SK-N-SH (cell line): Measurements from ENCODE around the gene TEAD1. TPM values are rescaled to one million over a fixed set of nuclear protein-coding genes. Genes with fewer than 3 reads are reported as not detected.

Experiments used
- CTCF ChIA-PET: fragments of 300-600, 350-600 bp; formaldehyde crosslinking; extraction: SDS; loops from one replicate; lab custom pipeline; 2021; lab: Yijun Ruan, JAX
- POLR2A ChIA-PET: fragments of 350-600 bp; sonication (Branson Sonifier 250); formaldehyde crosslinking; extraction: SDS; loops from one replicate; lab custom pipeline; 2020; ENCODE audit warnings: antibody characterized with exemption, inconsistent platforms; lab: Yijun Ruan, JAX
- DNase-seq: peaks from one replicate; pipeline ENCODE4 v3.0.0; 2012
- H2AFZ ChIP-seq: fragments of 200-600 bp; sonication (generic); 2 replicates; pipeline ENCODE4 v1.8.1; 2016; ENCODE audit warnings: antibody characterized with exemption, mild to moderate bottlenecking, low read depth
- H3F3A ChIP-seq: fragments of 200-600 bp; sonication (generic); replicated peaks from 2 replicates; pipeline ENCODE3; 2016; ENCODE audit warnings: antibody characterized with exemption, mild to moderate bottlenecking; ENCODE audit not compliant: insufficient read depth
- H3K27ac ChIP-seq, 2 experiments: fragments of 200-500 bp in 1 of 2; fragments of 200-600 bp in 1 of 2; sonication (Bioruptor generic) in 1 of 2; sonication (generic), shearing (Covaris generic) in 1 of 2; 2 replicates each; pipeline versions ENCODE4 v1.5.1 to v1.6.1; 2014 to 2016; ENCODE audit warnings: low read depth in 2 of 2, inconsistent platforms in 1 of 2, low read length in 1 of 2, mild to moderate bottlenecking in 1 of 2, mixed read lengths in 1 of 2
- H3K27me3 ChIP-seq: fragments of 200-600 bp; sonication (generic), shearing (Covaris generic); 2 replicates; pipeline ENCODE4 v1.6.1; 2016; ENCODE audit warnings: mixed run types; ENCODE audit not compliant: insufficient read depth
- H3K36me3 ChIP-seq, 2 experiments: fragments of 200-500 bp in 1 of 2; fragments of 200-600 bp in 1 of 2; sonication (Bioruptor generic) in 1 of 2; sonication (generic) in 1 of 2; replicated peaks in 1 of 2; 2 replicates each; pipeline versions ENCODE3 to v1.5.1; 2014 to 2016; ENCODE audit warnings: low read length in 1 of 2, mild to moderate bottlenecking in 1 of 2; ENCODE audit not compliant: insufficient read depth in 2 of 2, control insufficient read depth in 1 of 2
- H3K4me1 ChIP-seq, 2 experiments: fragments of 200-500 bp in 1 of 2; fragments of 200-600 bp in 1 of 2; sonication (Bioruptor generic) in 1 of 2; sonication (generic), shearing (Covaris generic) in 1 of 2; 2 replicates each; pipeline versions ENCODE4 v1.5.1 to v1.6.1; 2014 to 2016; ENCODE audit warnings: low read depth in 1 of 2, low read length in 1 of 2, mixed run types in 1 of 2; ENCODE audit not compliant: insufficient read depth in 2 of 2, control insufficient read depth in 1 of 2
- H3K4me2 ChIP-seq: fragments of 200-600 bp; sonication (generic), shearing (Covaris generic); 2 replicates; pipeline ENCODE4 v1.6.1; 2017; ENCODE audit warnings: mixed run types
- H3K4me3 ChIP-seq, 2 experiments: fragments of 200-500 bp in 1 of 2; fragments of 200-600 bp in 1 of 2; sonication (Bioruptor generic) in 1 of 2; sonication (generic), shearing (Covaris generic) in 1 of 2; 2 replicates each; pipeline versions ENCODE4 v1.5.1 to v1.8.1; 2014 to 2016; ENCODE audit warnings: low read depth in 2 of 2, inconsistent platforms in 1 of 2, low read length in 1 of 2, mild to moderate bottlenecking in 1 of 2, mixed read lengths in 1 of 2, moderate library complexity in 1 of 2
- H3K79me2 ChIP-seq: fragments of 200-600 bp; sonication (generic); 2 replicates; pipeline ENCODE4 v1.8.1; 2017; ENCODE audit warnings: mild to moderate bottlenecking; ENCODE audit not compliant: insufficient read depth
- H3K9ac ChIP-seq: fragments of 200-600 bp; sonication (generic); 2 replicates; pipeline ENCODE4 v1.6.1; 2017; ENCODE audit warnings: mixed run types
- H3K9me2 ChIP-seq: fragments of 200-600 bp; sonication (generic); 2 replicates; pipeline ENCODE4 v1.6.1; 2017; ENCODE audit warnings: mixed run types
- H3K9me3 ChIP-seq: fragments of 200-600 bp; sonication (generic); 2 replicates; pipeline ENCODE4 v1.6.1; 2017; ENCODE audit warnings: mixed run types, mild to moderate bottlenecking, moderate library complexity
- H4K20me1 ChIP-seq: fragments of 200-600 bp; sonication (generic); 2 replicates; pipeline ENCODE4 v1.6.1; 2017; ENCODE audit warnings: mild to moderate bottlenecking, mixed run types; ENCODE audit not compliant: insufficient read depth
- EP300 ChIP-seq, 2 experiments: IDR thresholded peaks; 2 replicates each; pipeline versions ENCODE4 v1.4.0 to v1.6.1; 2012; ENCODE audit warnings: borderline replicate concordance in 1 of 2, low read depth in 1 of 2, low read length in 1 of 2
- FOSL2 ChIP-seq: IDR thresholded peaks from 2 replicates; pipeline ENCODE4 v1.4.0; 2012; ENCODE audit warnings: low read depth, mild to moderate bottlenecking, moderate library complexity, borderline replicate concordance
- FOXJ3 ChIP-seq: sonication (generic); formaldehyde crosslinking; IDR thresholded peaks from 2 replicates; pipeline ENCODE4 v1.5.1; 2020; ENCODE audit warnings: mild to moderate bottlenecking, missing genetic modification reagents
- GATA2 ChIP-seq: sonication (generic); formaldehyde crosslinking; IDR thresholded peaks from 2 replicates; pipeline ENCODE4 v1.5.0; 2020; ENCODE audit warnings: mild to moderate bottlenecking, missing genetic modification reagents
- MXI1 ChIP-seq: IDR thresholded peaks from 2 replicates; pipeline ENCODE4 v1.6.1; 2012; ENCODE audit warnings: mild to moderate bottlenecking, low read depth, low read length, improper control_type of control experiment
- NFIC ChIP-seq: IDR thresholded peaks from 2 replicates; pipeline ENCODE4 v1.4.0; 2012; ENCODE audit warnings: borderline replicate concordance
- RCOR1 ChIP-seq: fragments of 150-350 bp; IDR thresholded peaks from 2 replicates; pipeline ENCODE4 v1.6.1; 2017; ENCODE audit warnings: antibody characterized with exemption, low read length
- TCF12 ChIP-seq: IDR thresholded peaks from 2 replicates; pipeline ENCODE4 v1.4.0; 2012
- YY1 ChIP-seq: IDR thresholded peaks from 2 replicates; pipeline ENCODE4 v1.4.0; 2012; ENCODE audit warnings: low read depth, mild to moderate bottlenecking
- WGBS: methylation state at CpG from one replicate; pipeline ENCODE4 v1.1.6; 2017; ENCODE audit warnings: low lambda C conversion rate; 5-methylcytosine and 5-hydroxymethylcytosine counted together
- polyA plus RNA-seq, 3 experiments: library from polyadenylated mRNA; depleted of rRNA; stranded (reverse); fragments of >200 nt; gene quantifications; 2 replicates each; pipeline ENCODE4 v1.2.3, GENCODE V29; 2012
- TF ChIP-seq, protein P1 (sequence below): fragments of 150-350 bp; IDR thresholded peaks from 2 replicates; pipeline ENCODE4 v1.6.1; 2017; ENCODE audit warnings: antibody characterized with exemption, low read length, low read depth, borderline replicate concordance

TEAD1 gene
- polyA plus RNA-seq, 1 of the 3 experiments (the other 2 are of a cell fraction) = 31.2 TPM

DNA sequence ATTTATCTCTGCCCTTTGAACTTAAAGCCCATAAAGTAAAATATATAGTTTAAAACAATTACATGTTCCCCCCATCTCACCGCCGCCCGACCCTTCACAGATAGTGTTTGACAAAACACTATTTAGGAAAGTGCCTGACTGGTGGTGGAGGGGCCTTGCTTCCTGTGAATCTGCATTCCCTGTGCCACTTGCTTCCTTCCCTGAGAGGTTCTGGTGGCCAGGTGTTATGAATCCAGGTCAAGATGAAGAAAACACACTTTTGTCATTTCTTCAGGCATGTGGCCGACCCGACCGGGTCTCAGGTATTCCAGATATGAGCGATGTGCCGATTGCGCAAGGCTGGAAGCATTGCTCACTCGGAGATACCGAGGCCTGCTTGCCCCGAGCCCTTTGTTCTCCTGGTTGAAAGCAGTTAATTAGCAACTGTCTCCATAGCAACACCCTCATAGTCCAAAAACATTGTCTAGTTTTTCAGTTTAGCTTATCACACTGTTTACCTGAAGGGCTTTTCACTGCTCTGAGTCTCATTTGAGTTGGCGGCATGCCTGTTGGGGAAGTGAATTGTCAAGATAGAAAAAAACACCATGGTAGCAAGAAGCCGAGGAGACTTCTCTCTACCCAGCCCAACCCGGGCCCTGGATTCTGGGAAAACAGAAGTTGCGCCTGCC lies 128.3 kb downstream of the TEAD1 start:
- 58% methylated on average over 16 of the region's 16 CpGs for WGBS
- H3K4me1 ChIP-seq = peaks cover 56 to 82% of the 10 kb centered on the region in 2 experiments
- CTCF ChIA-PET = interaction anchor here (0.7 to 1.9 kb wide), 6 partner anchors 11 to 471 kb away, joined by 3 to 6 read pairs (median 4); no protein-coding TSS in a partner anchor
- no peaks in the 10 kb centered on the region for H3K9me3 ChIP-seq
- H3K79me2 ChIP-seq = peaks cover 100% of the 10 kb centered on the region
- peaks cover 75% of the 10 kb centered on the region for H4K20me1 ChIP-seq
- H2AFZ ChIP-seq = no peak overlapping the region
- H3K27me3 ChIP-seq = no peaks in the 10 kb centered on the region
- peak overlapping the region in 1 of 2 experiments; percentile 1; a peak in 1 of 4 replicates for H3K4me3 ChIP-seq
- peaks cover 3 to 11% of the 10 kb centered on the region in 2 experiments for H3K36me3 ChIP-seq
- peak overlapping the region; percentile 1; the same call in 1 of the 2 replicates for H3K9ac ChIP-seq
- H3K27ac ChIP-seq = peak overlapping the region; percentile 78 to 95
- H3K4me2 ChIP-seq = peak overlapping the region; percentile 40; the same call in 1 of the 2 replicates
- H3K9me2 ChIP-seq = no peaks in the 10 kb centered on the region
- peaks cover 30% of the 10 kb centered on the region for H3F3A ChIP-seq
- TF ChIP-seq RCOR1 = peak; percentile 12; the same call in 1 of the 2 replicates
- no peak for TF ChIP-seq YY1
- 0 out of 2 replicates have a peak, but pooled peaks have one; percentile 33 for TF ChIP-seq GATA2 (CRISPR knock-in tag)
- TF ChIP-seq NFIC = 0 out of 2 replicates have a peak, but pooled peaks have one; percentile 13
- 0 out of 2 replicates have a peak, but pooled peaks have one; percentile 21 for TF ChIP-seq FOXJ3 (CRISPR knock-in tag)
- TF ChIP-seq TCF12 = 0 out of 2 replicates have a peak, but pooled peaks have one; percentile 20
- POLR2A ChIA-PET = interaction anchor here (3.4 kb wide), 1 partner anchor 11 kb away, joined by 13 read pairs; no protein-coding TSS in a partner anchor
- no peak for DNase-seq

DNA sequence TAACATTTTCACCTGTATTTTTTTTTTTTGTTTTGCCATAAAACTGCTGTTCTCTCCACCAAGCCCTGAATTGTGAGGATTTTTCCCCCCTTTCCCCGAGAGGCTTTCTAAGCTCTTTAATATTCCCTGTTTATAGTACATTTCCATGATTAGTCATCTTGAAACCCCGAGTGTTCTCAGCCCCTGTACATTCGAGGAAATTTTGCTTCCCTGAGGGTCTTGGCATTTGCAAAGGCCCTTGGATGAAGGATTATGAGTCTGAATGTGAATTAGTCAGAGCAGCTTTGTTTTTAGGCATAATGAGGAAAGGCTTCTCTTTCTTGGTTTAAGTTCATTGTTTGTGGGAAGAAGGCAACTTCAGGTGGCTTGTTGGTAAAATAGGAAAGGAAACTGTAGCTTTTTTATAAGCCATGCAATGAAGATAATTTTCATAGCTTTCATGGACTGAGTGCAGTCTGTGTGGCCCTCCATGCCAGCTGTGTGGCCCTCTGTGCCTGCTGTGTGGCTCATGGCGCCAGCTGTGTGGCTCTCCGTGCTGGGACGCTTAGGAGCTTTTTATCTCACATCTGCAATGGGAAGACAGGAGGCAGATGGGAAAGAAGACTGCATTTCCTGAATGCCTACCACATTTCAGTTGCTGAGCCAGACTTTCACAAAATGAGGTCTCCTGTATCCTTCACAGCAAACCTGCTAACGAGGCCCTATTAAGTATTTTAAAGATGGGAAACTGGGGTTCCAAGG lies 129.0 kb downstream of the TEAD1 start:
- Histone ChIP-seq H2AFZ (no peak overlapping the region), H3K9me2 (no peaks in the 10 kb centered on the region), H3K27me3 (no peaks in the 10 kb centered on the region), H3K9me3 (no peaks in the 10 kb centered on the region), H4K20me1 (peaks cover 78% of the 10 kb centered on the region), H3K79me2 (peaks cover 100% of the 10 kb centered on the region), H3K36me3 (peaks cover 0 to 11% of the 10 kb centered on the region in 2 experiments)
- TF ChIP-seq, protein P1, sequence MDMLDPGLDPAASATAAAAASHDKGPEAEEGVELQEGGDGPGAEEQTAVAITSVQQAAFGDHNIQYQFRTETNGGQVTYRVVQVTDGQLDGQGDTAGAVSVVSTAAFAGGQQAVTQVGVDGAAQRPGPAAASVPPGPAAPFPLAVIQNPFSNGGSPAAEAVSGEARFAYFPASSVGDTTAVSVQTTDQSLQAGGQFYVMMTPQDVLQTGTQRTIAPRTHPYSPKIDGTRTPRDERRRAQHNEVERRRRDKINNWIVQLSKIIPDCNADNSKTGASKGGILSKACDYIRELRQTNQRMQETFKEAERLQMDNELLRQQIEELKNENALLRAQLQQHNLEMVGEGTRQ = no peak
- TF ChIP-seq GATA2 (CRISPR knock-in tag) = peak; percentile 70
- TF ChIP-seq FOSL2 = peak; percentile 11; the same call in 1 of the 2 replicates
- 0 out of 4 replicates have a peak, but pooled peaks of 1 of the 2 experiments have one; percentile 19 for TF ChIP-seq EP300 (IDR thresholded peaks at IDR 0.05; ENCODE audit: borderline replicate concordance in 1 of 2, low read depth in 1 of 2, low read length in 1 of 2)
- 0 out of 2 replicates have a peak, but pooled peaks have one; percentile 24 for TF ChIP-seq MXI1
- TF ChIP-seq, all 33 proteins: peak for 4
- Histone ChIP-seq H3K4me1 (peaks cover 62 to 84% of the 10 kb centered on the region in 2 experiments), H3K9ac (peak overlapping the region; percentile 1; the same call in 1 of the 2 replicates), H3K4me2 (peak overlapping the region; percentile 40), H3F3A (peaks cover 28% of the 10 kb centered on the region), H3K4me3 (peak overlapping the region in 1 of 2 experiments; percentile 1; a peak in 1 of 4 replicates), H3K27ac (peak overlapping the region; percentile 78 to 95)
- no peak for DNase-seq
- CTCF ChIA-PET = interaction anchor here (0.7 to 1.7 kb wide), 5 partner anchors 10 to 75 kb away, joined by 3 to 6 read pairs (median 4); no protein-coding TSS in a partner anchor
- POLR2A ChIA-PET = interaction anchor here (3.4 kb wide), 1 partner anchor 11 kb away, joined by 13 read pairs; no protein-coding TSS in a partner anchor
- 46% methylated on average over 7 of the region's 7 CpGs for WGBS
